Endothelial cell of umbilical vein (primary cell): ENCODE measurements around the gene SPA17. TPM values are rescaled to one million over a fixed set of nuclear protein-coding genes. Genes with fewer than 3 reads are reported as not detected.

ENCODE experiments used
- BruUV-seq: library from RNA; stranded (reverse); fragments of 400-500 nt; replicated peaks from 2 replicates; lab custom pipeline; 2021; lab: Mats Ljungman, UMichigan
- CTCF ChIA-PET: fragments of 300-600, 350-600 bp; sonication (Branson Sonifier 250); formaldehyde crosslinking; loops from one replicate; lab custom pipeline; 2021; ENCODE audit warnings: antibody characterized with exemption, inconsistent platforms; lab: Charles Lee
- POLR2A ChIA-PET: fragments of 300-600, 350-600 bp; sonication (Branson Sonifier 250); formaldehyde crosslinking; loops from one replicate; lab custom pipeline; 2021; ENCODE audit warnings: antibody characterized with exemption, inconsistent platforms; lab: Charles Lee
- DNase-seq: peaks from one replicate; pipeline ENCODE4 v3.0.0-alpha.2; 2011; ENCODE audit warnings: low read depth, low spot score
- FAIRE-seq: peaks from 2 replicates; lab custom pipeline; 2011; peaks lifted over from hg19 to GRCh38; lab: Jason Lieb, UNC
- H2AFZ ChIP-seq: 2 replicates; pipeline ENCODE4 v1.6.0; 2012; ENCODE audit warnings: low read depth, low read length, control low read depth, inconsistent platforms
- H3K27ac ChIP-seq: 2 replicates; pipeline ENCODE4 v1.5.1; 2011; ENCODE audit warnings: low read depth, mild to moderate bottlenecking, control low read depth, low read length, moderate library complexity; ENCODE audit not compliant: insufficient read depth
- H3K27me3 ChIP-seq, 2 experiments: 2 replicates each; pipeline versions ENCODE4 v1.6.0 to v1.6.1; 2011; ENCODE audit warnings: low read length in 2 of 2, mixed read lengths in 1 of 2; ENCODE audit not compliant: control insufficient read depth in 2 of 2, insufficient read depth in 2 of 2
- H3K36me3 ChIP-seq, 2 experiments: 2 replicates in 1 of 2; 3 replicates in 1 of 2; pipeline ENCODE4 v1.5.1; 2011; ENCODE audit warnings: low read length in 2 of 2, mild to moderate bottlenecking in 1 of 2, moderate library complexity in 1 of 2; ENCODE audit not compliant: control insufficient read depth in 2 of 2, insufficient read depth in 2 of 2; ENCODE audit errors: extremely low read depth in 1 of 2
- H3K4me1 ChIP-seq: 3 replicates; pipeline ENCODE4 v1.5.1; 2011; ENCODE audit warnings: mild to moderate bottlenecking, low read length; ENCODE audit not compliant: control insufficient read depth, insufficient read depth; ENCODE audit errors: extremely low read depth
- H3K4me2 ChIP-seq: 2 replicates; pipeline ENCODE4 v1.6.1; 2011; ENCODE audit warnings: low read length, control low read depth, mixed read lengths; ENCODE audit not compliant: insufficient read depth
- H3K4me3 ChIP-seq, 3 experiments: fragments of 200-600 bp in 1 of 3; sonication (generic), shearing (Covaris generic) in 1 of 3; replicated peaks in 1 of 3; 2 replicates each; pipeline ENCODE4 v1.5.1; 2011 to 2016; ENCODE audit warnings: control low read depth in 3 of 3, low read length in 3 of 3, mild to moderate bottlenecking in 2 of 3, inconsistent platforms in 1 of 3, low read depth in 1 of 3, moderate library complexity in 1 of 3; ENCODE audit not compliant: insufficient read depth in 1 of 3
- H3K79me2 ChIP-seq: 2 replicates; pipeline ENCODE4 v1.6.0; 2012; ENCODE audit warnings: low read length, inconsistent platforms; ENCODE audit not compliant: control insufficient read depth, insufficient read depth
- H3K9ac ChIP-seq: replicated peaks from 2 replicates; pipeline ENCODE3; 2011; ENCODE audit warnings: low read length, control low read depth; ENCODE audit not compliant: insufficient read depth; ENCODE audit errors: extremely low read depth
- H3K9me1 ChIP-seq: replicated peaks from 3 replicates; pipeline ENCODE4 v1.6.0; 2011; ENCODE audit warnings: mild to moderate bottlenecking, low read length; ENCODE audit not compliant: control insufficient read depth, insufficient read depth; ENCODE audit errors: extremely low read depth
- H3K9me3 ChIP-seq: replicated peaks from 2 replicates; pipeline ENCODE4 v1.5.1; 2012; ENCODE audit warnings: low read length, inconsistent platforms; ENCODE audit not compliant: control insufficient read depth, insufficient read depth
- H4K20me1 ChIP-seq: replicated peaks from 2 replicates; pipeline ENCODE3; 2011; ENCODE audit warnings: mild to moderate bottlenecking, low read length; ENCODE audit not compliant: control insufficient read depth, insufficient read depth; ENCODE audit errors: extremely low read depth
- EZH2 ChIP-seq: IDR thresholded peaks from 2 replicates; pipeline ENCODE4 v1.6.1; 2012; ENCODE audit warnings: borderline replicate concordance, low read depth, mild to moderate bottlenecking, moderate library complexity, low read length, inconsistent platforms; ENCODE audit not compliant: severe bottlenecking
- FOS ChIP-seq: IDR thresholded peaks from 2 replicates; pipeline ENCODE4 v1.6.1; 2011; ENCODE audit warnings: mild to moderate bottlenecking, low read length, moderate library complexity, borderline replicate concordance; ENCODE audit not compliant: insufficient read depth
- GATA2 ChIP-seq: IDR thresholded peaks from 2 replicates; pipeline ENCODE4 v1.7.0; 2011; ENCODE audit warnings: low read depth, mild to moderate bottlenecking, moderate library complexity, mixed read lengths, low read length; ENCODE audit not compliant: insufficient read length, insufficient read depth
- JUN ChIP-seq: IDR thresholded peaks from 2 replicates; pipeline ENCODE4 v1.6.1; 2011; ENCODE audit warnings: borderline replicate concordance, low read depth; ENCODE audit not compliant: insufficient read length, insufficient read depth
- MAX ChIP-seq: IDR thresholded peaks from 2 replicates; pipeline ENCODE4 v1.6.1; 2011; ENCODE audit not compliant: insufficient read depth, insufficient read length
- MYC ChIP-seq: IDR thresholded peaks from one replicate; pipeline ENCODE4 v1.6.1; 2011; ENCODE audit warnings: mild to moderate bottlenecking, low read depth, low read length
- POLR2A ChIP-seq: IDR thresholded peaks from 2 replicates; pipeline ENCODE4 v1.6.1; 2012; ENCODE audit warnings: low read depth, mild to moderate bottlenecking, control low read depth, low read length
- POLR2AphosphoS5 ChIP-seq: IDR thresholded peaks from 2 replicates; pipeline ENCODE4 v1.6.1; 2012; ENCODE audit warnings: low read depth, mild to moderate bottlenecking, control low read depth, low read length, moderate library complexity; ENCODE audit not compliant: insufficient read depth
- dilution Hi-C: fragments of 300-500 bp; cut with MboI; formaldehyde crosslinking; loops from one replicate; pipeline ENCODE4 v1.15.0; 2019; ENCODE audit warnings: low sequenced_read_pairs; ENCODE audit not compliant: extremely low pct_ligation_motif_present
- intact Hi-C: fragments of 100-400 bp; cut with micrococcal nuclease; formaldehyde crosslinking; loops from one replicate; pipeline ENCODE4 v1.10.0; 2022
- polyA plus RNA-seq, 4 experiments: library from polyadenylated mRNA; depleted of rRNA in 3 of 4; stranded (reverse) in 3 of 4; unstranded in 1 of 4; fragments of >200 nt; gene quantifications; 2 replicates each; pipeline versions ENCODE4 v1.2.1 to v1.2.3, GENCODE V29; 2011 to 2012; ENCODE audit warnings: missing spikeins in 1 of 4
- total RNA-seq: library from RNA; stranded (reverse); gene quantifications from 2 replicates; pipeline ENCODE4 v1.2.3, GENCODE V29; 2021
- TF ChIP-seq, protein P1 (sequence below), 2 donors: IDR thresholded peaks; 1 replicate in 1 of 2; 2 replicates in 1 of 2; pipeline ENCODE4 v1.5.1; 2011; ENCODE audit warnings: low read length in 2 of 2, mild to moderate bottlenecking in 2 of 2, moderate library complexity in 2 of 2, control low read depth in 1 of 2, inconsistent platforms in 1 of 2, low read depth in 1 of 2; ENCODE audit not compliant: insufficient read depth in 1 of 2; ENCODE audit errors: extremely low read depth in 1 of 2

SPA17 gene
- total and polyA plus RNA-seq, 2 donors (not counting 3 experiments of a cell fraction or from before 2014, with no cell fraction given) = 3.9 to 4.7 TPM

DNA sequence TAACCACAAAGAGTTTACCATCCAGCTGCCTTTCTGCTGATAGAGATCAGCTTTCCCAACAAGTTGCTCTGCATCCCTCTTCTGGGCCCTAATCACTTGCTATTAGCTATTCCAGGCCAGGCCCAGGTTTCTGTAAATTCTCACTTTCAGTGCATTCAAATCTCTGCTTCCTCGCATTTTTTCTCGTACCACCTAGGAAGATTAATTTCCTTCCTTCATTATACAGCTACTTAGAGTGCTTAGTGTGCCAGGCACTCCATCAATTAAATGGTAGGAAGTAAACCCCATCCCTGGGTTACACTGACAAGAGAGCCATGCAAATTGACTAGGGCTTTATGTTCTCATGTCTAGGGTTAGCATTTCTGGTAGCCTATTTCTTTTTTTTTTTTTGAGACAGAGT, 9.8 kb upstream of the SPA17 start:
- Histone ChIP-seq H3K9ac (no peak overlapping the region), H3K36me3 (no peaks in the 10 kb centered on the region), H4K20me1 (no peaks in the 10 kb centered on the region), H3K4me1 (no peaks in the 10 kb centered on the region), H3K9me1 (no peaks in the 10 kb centered on the region), H3K27ac (no peak overlapping the region), H3K27me3 (no peaks in the 10 kb centered on the region), H3K9me3 (no peaks in the 10 kb centered on the region), H3K4me2 (no peak overlapping the region), H3K79me2 (no peaks in the 10 kb centered on the region), H2AFZ (no peak overlapping the region), H3K4me3 (no peak overlapping the region)
- intact Hi-C loops (no loop called here), dilution Hi-C loops (loop anchor here (10.0 kb wide), 1 partner anchor 171 kb away; no protein-coding TSS in a partner anchor)
- TF ChIP-seq JUN (no peak), EZH2 (no peak)
- TF ChIP-seq, protein P1, sequence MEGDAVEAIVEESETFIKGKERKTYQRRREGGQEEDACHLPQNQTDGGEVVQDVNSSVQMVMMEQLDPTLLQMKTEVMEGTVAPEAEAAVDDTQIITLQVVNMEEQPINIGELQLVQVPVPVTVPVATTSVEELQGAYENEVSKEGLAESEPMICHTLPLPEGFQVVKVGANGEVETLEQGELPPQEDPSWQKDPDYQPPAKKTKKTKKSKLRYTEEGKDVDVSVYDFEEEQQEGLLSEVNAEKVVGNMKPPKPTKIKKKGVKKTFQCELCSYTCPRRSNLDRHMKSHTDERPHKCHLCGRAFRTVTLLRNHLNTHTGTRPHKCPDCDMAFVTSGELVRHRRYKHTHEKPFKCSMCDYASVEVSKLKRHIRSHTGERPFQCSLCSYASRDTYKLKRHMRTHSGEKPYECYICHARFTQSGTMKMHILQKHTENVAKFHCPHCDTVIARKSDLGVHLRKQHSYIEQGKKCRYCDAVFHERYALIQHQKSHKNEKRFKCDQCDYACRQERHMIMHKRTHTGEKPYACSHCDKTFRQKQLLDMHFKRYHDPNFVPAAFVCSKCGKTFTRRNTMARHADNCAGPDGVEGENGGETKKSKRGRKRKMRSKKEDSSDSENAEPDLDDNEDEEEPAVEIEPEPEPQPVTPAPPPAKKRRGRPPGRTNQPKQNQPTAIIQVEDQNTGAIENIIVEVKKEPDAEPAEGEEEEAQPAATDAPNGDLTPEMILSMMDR (IDR thresholded peaks at IDR 0.05; ENCODE audit: extremely low read depth in 1 of 2, insufficient read depth in 1 of 2, low read depth in 1 of 2, low read length in 2 of 2) = no peak
- BruUV-seq = no TSS peak
- DNase-seq (no peak), FAIRE-seq (no peak)
- CTCF ChIA-PET = interaction anchor here (1.1 to 3.1 kb wide), 8 partner anchors 10 to 203 kb away, joined by 3 to 21 read pairs (median 4); partner anchors contain the start of genes SIAE and SPA17
- POLR2A ChIA-PET = no interaction called here

GRCh38 chr11:124667601-124668000, 6.1 kb upstream of the SPA17 start:
- H3K27ac ChIP-seq = no peak overlapping the region
- FAIRE-seq (no peak), DNase-seq (no peak)
- intact Hi-C loops (no loop called here), dilution Hi-C loops (loop anchor here (10.0 kb wide), 1 partner anchor 167 kb away; no protein-coding TSS in a partner anchor)
- H3K4me2 ChIP-seq = no peak overlapping the region
- TF ChIP-seq POLR2AphosphoS5 (no peak), JUN (no peak), POLR2A (no peak), MYC (no peak), MAX (no peak), FOS (no peak), GATA2 (no peak)
- TF ChIP-seq, protein P1 (IDR thresholded peaks at IDR 0.05; ENCODE audit: extremely low read depth in 1 of 2, insufficient read depth in 1 of 2, low read depth in 1 of 2, low read length in 2 of 2) = no peak
- H3K79me2 ChIP-seq = no peaks in the 10 kb centered on the region
- H4K20me1 ChIP-seq = no peaks in the 10 kb centered on the region
- no peak overlapping the region for H3K4me3 ChIP-seq
- no peak overlapping the region for H3K9ac ChIP-seq
- H2AFZ ChIP-seq = no peak overlapping the region
- BruUV-seq = no TSS peak
- peaks cover 4% of the 10 kb centered on the region for H3K4me1 ChIP-seq
- no peaks in the 10 kb centered on the region for H3K36me3 ChIP-seq
- ChIA-PET CTCF (interaction anchor here (1.0 to 1.5 kb wide), 2 partner anchors 95 to 169 kb away, joined by 3 to 8 read pairs; no protein-coding TSS in a partner anchor), POLR2A (no interaction called here)
- H3K9me1 ChIP-seq = no peaks in the 10 kb centered on the region
- H3K27me3 ChIP-seq = no peaks in the 10 kb centered on the region
- H3K9me3 ChIP-seq = no peaks in the 10 kb centered on the region
